Liver (tissue), 9 donors: ENCODE results near the gene ABCD3. TPM values are rescaled to one million over a fixed set of nuclear protein-coding genes. Genes with fewer than 3 reads are reported as not detected.

Source experiments
- DNase-seq: peaks from one replicate; pipeline ENCODE4 v3.0.0-alpha.2; 2017; ENCODE audit warnings: low spot score
- H3K27ac ChIP-seq, 2 donors: one replicate each; pipeline ENCODE4 v1.7.0; 2013; ENCODE audit warnings: inconsistent platforms in 2 of 2, low read length in 2 of 2, control low read depth in 1 of 2, low read depth in 1 of 2, mild to moderate bottlenecking in 1 of 2
- H3K27me3 ChIP-seq, 4 donors: one replicate each; pipeline versions ENCODE4 v1.6.1 to v1.7.0; 2013; ENCODE audit warnings: low read length in 3 of 4, inconsistent platforms in 1 of 4, mild to moderate bottlenecking in 1 of 4, moderate library complexity in 1 of 4; ENCODE audit not compliant: control insufficient read depth in 4 of 4, insufficient read depth in 4 of 4
- H3K36me3 ChIP-seq, 4 donors: one replicate each; pipeline versions ENCODE4 v1.6.1 to v1.7.0; 2013; ENCODE audit warnings: low read length in 3 of 4, mild to moderate bottlenecking in 3 of 4, low read depth in 1 of 4, moderate library complexity in 1 of 4; ENCODE audit not compliant: control insufficient read depth in 4 of 4, insufficient read depth in 3 of 4
- H3K4me1 ChIP-seq, 4 donors: one replicate each; pipeline versions ENCODE4 v1.6.1 to v1.7.0; 2013; ENCODE audit warnings: low read length in 3 of 4, mild to moderate bottlenecking in 3 of 4, moderate library complexity in 1 of 4; ENCODE audit not compliant: control insufficient read depth in 4 of 4, insufficient read depth in 4 of 4
- H3K4me3 ChIP-seq, 3 donors: one replicate each; pipeline versions ENCODE4 v1.6.1 to v1.7.0; 2013; ENCODE audit warnings: low read length in 3 of 3, control low read depth in 1 of 3, low read depth in 1 of 3, mild to moderate bottlenecking in 1 of 3
- H3K9ac ChIP-seq, 2 donors: one replicate each; pipeline ENCODE4 v1.7.0; 2013; ENCODE audit warnings: low read length in 2 of 2, mild to moderate bottlenecking in 2 of 2, moderate library complexity in 2 of 2, control low read depth in 1 of 2, low read depth in 1 of 2
- H3K9me3 ChIP-seq, 4 donors: one replicate each; pipeline versions ENCODE4 v1.6.1 to v1.7.0; 2013; ENCODE audit warnings: low read length in 3 of 4; ENCODE audit not compliant: control insufficient read depth in 4 of 4
- ATF3 ChIP-seq: IDR thresholded peaks from 2 replicates; pipeline ENCODE4 v1.6.1; 2016; ENCODE audit warnings: antibody characterized with exemption
- EGR1 ChIP-seq, 2 donors: IDR thresholded peaks; 2 replicates each; pipeline ENCODE4 v1.6.1; 2016 to 2018; ENCODE audit warnings: antibody characterized with exemption in 2 of 2, low read depth in 2 of 2
- FOXA1 ChIP-seq: IDR thresholded peaks from 2 replicates; pipeline ENCODE4 v1.6.1; 2016; ENCODE audit warnings: antibody characterized with exemption
- FOXA2 ChIP-seq: IDR thresholded peaks from 2 replicates; pipeline ENCODE4 v1.6.1; 2016; ENCODE audit warnings: antibody characterized with exemption
- GABPA ChIP-seq, 2 donors: IDR thresholded peaks in 1 of 2; conservative IDR thresholded peaks in 1 of 2; 2 replicates each; pipeline ENCODE4 v1.6.1; 2016; ENCODE audit warnings: antibody characterized with exemption in 2 of 2, mild to moderate bottlenecking in 1 of 2, moderate library complexity in 1 of 2
- HNF4G ChIP-seq: IDR thresholded peaks from 2 replicates; pipeline ENCODE4 v1.6.1; 2016; ENCODE audit warnings: antibody characterized with exemption
- JUND ChIP-seq, 2 donors: IDR thresholded peaks; 2 replicates each; pipeline ENCODE4 v1.6.1; 2016; ENCODE audit warnings: antibody characterized with exemption in 2 of 2
- NR2F2 ChIP-seq: IDR thresholded peaks from 2 replicates; pipeline ENCODE4 v1.6.1; 2016; ENCODE audit warnings: antibody characterized with exemption
- RAD21 ChIP-seq, 2 donors: IDR thresholded peaks; 2 replicates each; pipeline ENCODE4 v1.6.1; 2016; ENCODE audit warnings: antibody characterized with exemption in 2 of 2, mild to moderate bottlenecking in 2 of 2
- REST ChIP-seq: IDR thresholded peaks from 2 replicates; pipeline ENCODE4 v1.6.1; 2016; ENCODE audit warnings: antibody characterized with exemption, mild to moderate bottlenecking
- RXRA ChIP-seq, 2 donors: IDR thresholded peaks; 2 replicates each; pipeline ENCODE4 v1.6.1; 2017 to 2018; ENCODE audit warnings: antibody characterized with exemption in 2 of 2, mild to moderate bottlenecking in 1 of 2
- SP1 ChIP-seq: IDR thresholded peaks from 2 replicates; pipeline ENCODE4 v1.6.1; 2018; ENCODE audit warnings: antibody characterized with exemption, mild to moderate bottlenecking
- TAF1 ChIP-seq: conservative IDR thresholded peaks from 2 replicates; pipeline ENCODE4 v1.6.1; 2016; ENCODE audit warnings: antibody characterized with exemption, mild to moderate bottlenecking
- YY1 ChIP-seq: IDR thresholded peaks from 2 replicates; pipeline ENCODE4 v1.6.1; 2016; ENCODE audit warnings: antibody characterized with exemption, mild to moderate bottlenecking
- ZBTB33 ChIP-seq: IDR thresholded peaks from 2 replicates; pipeline ENCODE4 v1.6.1; 2016; ENCODE audit warnings: antibody characterized with exemption
- WGBS: extraction: QIAGEN DNeasy Blood & Tissue Kit; methylation state at CpG from one replicate; pipeline ENCODE4 v1.1.7; 2013; 5-methylcytosine and 5-hydroxymethylcytosine counted together
- polyA plus RNA-seq, 2 donors: library from polyadenylated mRNA; stranded (reverse) in 1 of 2; unstranded in 1 of 2; fragments of 200-250 nt in 1 of 2; fragments of >200 nt in 1 of 2; fragmentation: Nextera tagmentation in 1 of 2; extraction: Ambion mirVana in 1 of 2; gene quantifications; one replicate each; pipeline versions ENCODE4 v1.2.1 to v1.2.3, GENCODE V29; 2013 to 2015
- total RNA-seq, 2 donors: library from RNA; depleted of rRNA; stranded (reverse); fragments of >200 nt; gene quantifications; one replicate each; pipeline ENCODE4 v1.2.3, GENCODE V29; 2014
- TF ChIP-seq, protein P1 (sequence below): IDR thresholded peaks from 2 replicates; pipeline ENCODE4 v1.6.1; 2016; ENCODE audit warnings: antibody characterized with exemption
- TF ChIP-seq, protein P2 (sequence below): fragments of 150-350 bp; IDR thresholded peaks from 2 replicates; pipeline ENCODE4 v1.5.1; 2017; ENCODE audit warnings: improper control_type of control experiment, low read depth, low read length; ENCODE audit not compliant: missing input control
- donor health status: healthy.
- donor health status: healthy.
- donor health status: healthy.
- donor health status: healthy.
- donor health status: healthy.

ABCD3 gene
- total and polyA plus RNA-seq, 4 donors = 49.2 to 133 (median 62.5) TPM

GRCh38 chr1:94501935-94502334 lies 83.7 kb downstream of the ABCD3 start:
- DNase-seq = no peak

DNA sequence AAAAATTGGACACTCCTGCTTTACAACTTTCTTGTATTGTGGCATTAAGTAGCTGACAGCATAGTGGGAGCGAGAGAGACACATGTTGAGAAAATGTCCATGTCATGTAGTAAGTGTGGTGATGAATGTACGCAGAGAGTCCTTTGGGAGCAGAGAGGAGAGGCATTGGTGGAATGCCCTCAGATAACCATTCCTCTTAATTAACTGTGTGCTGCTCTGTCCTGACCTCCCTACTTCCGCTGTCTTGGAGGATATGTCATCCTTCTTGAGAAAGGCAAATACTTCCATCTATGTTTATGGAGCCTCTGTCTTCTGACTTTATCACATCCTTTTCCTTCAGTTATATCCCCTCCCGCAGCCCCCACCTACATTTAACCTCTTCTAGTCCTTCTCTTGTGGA lies 85.0 kb downstream of the ABCD3 start:
- H3K4me3 ChIP-seq = no peak overlapping the region
- no peak overlapping the region for H3K27ac ChIP-seq
- no peaks in the 10 kb centered on the region for H3K27me3 ChIP-seq
- TF ChIP-seq NR2F2 (peak; percentile 70), JUND (IDR thresholded peaks at IDR 0.05) (no peak), FOXA2 (no peak), RXRA (IDR thresholded peaks at IDR 0.05) (peak; percentile 18 to 26)
- H3K4me1 ChIP-seq = no peaks in the 10 kb centered on the region
- H3K36me3 ChIP-seq = peaks cover 2 to 45% (median 40%) of the 10 kb centered on the region in 4 donors
- WGBS = 86% methylated on average over 4 of the region's 4 CpGs
- no peaks in the 10 kb centered on the region for H3K9me3 ChIP-seq
- no peak overlapping the region for H3K9ac ChIP-seq
- no peak for DNase-seq

More at GRCh38 chr1:94501935-94502334, 83.7 kb downstream of the ABCD3 start:
- 89% methylated on average over 4 of the region's 4 CpGs for WGBS
- no peaks in the 10 kb centered on the region for H3K4me1 ChIP-seq
- TF ChIP-seq SP1 (no peak), JUND (IDR thresholded peaks at IDR 0.05) (no peak), RXRA (IDR thresholded peaks at IDR 0.05) (no peak)
- TF ChIP-seq, protein P1, sequence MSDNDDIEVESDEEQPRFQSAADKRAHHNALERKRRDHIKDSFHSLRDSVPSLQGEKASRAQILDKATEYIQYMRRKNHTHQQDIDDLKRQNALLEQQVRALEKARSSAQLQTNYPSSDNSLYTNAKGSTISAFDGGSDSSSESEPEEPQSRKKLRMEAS = no peak
- H3K9me3 ChIP-seq = no peaks in the 10 kb centered on the region
- no peak overlapping the region for H3K4me3 ChIP-seq
- H3K27me3 ChIP-seq = no peaks in the 10 kb centered on the region
- H3K36me3 ChIP-seq = peaks cover 2 to 45% (median 40%) of the 10 kb centered on the region in 4 donors
- H3K9ac ChIP-seq = no peak overlapping the region
- H3K27ac ChIP-seq = no peak overlapping the region

DNA sequence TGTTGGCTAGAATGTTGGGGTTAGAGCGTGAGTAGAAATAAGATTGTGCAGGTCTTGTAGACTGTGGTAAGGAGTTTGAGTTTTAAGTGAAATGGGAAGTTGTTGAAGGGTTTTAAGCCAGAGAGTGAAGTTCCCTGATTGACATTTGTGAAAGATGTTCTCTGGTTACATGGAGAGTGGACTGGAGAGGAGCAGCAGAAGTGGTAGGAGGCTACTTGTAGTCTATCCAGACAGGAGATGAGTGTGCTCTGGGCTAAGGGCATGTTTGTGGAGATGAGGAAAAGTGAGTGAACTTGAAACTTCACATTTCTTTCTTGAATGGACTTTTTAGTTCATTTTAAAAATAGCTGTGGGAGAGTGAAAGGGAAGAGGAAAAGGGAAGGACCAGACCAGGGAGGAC lies 86.4 kb downstream of the ABCD3 start:
- H3K9me3 ChIP-seq = no peaks in the 10 kb centered on the region
- peaks cover 2 to 38% (median 31%) of the 10 kb centered on the region in 4 donors for H3K36me3 ChIP-seq
- no peak overlapping the region for H3K9ac ChIP-seq
- no peaks in the 10 kb centered on the region for H3K4me1 ChIP-seq
- H3K27ac ChIP-seq = no peak overlapping the region
- DNase-seq = no peak
- TF ChIP-seq ATF3 (no peak), FOXA1 (no peak), RAD21 (IDR thresholded peaks at IDR 0.05) (no peak), RXRA (IDR thresholded peaks at IDR 0.05) (no peak), NR2F2 (no peak), EGR1 (IDR thresholded peaks at IDR 0.05; ENCODE audit: low read depth in 2 of 2) (no peak), TAF1 (no peak), JUND (IDR thresholded peaks at IDR 0.05) (no peak), YY1 (no peak), REST (no peak), GABPA (IDR thresholded peaks at IDR 0.05 in 1 of 2, conservative IDR thresholded peaks at IDR 0.05 in 1 of 2) (no peak), ZBTB33 (no peak), HNF4G (no peak)
- TF ChIP-seq, protein P2, sequence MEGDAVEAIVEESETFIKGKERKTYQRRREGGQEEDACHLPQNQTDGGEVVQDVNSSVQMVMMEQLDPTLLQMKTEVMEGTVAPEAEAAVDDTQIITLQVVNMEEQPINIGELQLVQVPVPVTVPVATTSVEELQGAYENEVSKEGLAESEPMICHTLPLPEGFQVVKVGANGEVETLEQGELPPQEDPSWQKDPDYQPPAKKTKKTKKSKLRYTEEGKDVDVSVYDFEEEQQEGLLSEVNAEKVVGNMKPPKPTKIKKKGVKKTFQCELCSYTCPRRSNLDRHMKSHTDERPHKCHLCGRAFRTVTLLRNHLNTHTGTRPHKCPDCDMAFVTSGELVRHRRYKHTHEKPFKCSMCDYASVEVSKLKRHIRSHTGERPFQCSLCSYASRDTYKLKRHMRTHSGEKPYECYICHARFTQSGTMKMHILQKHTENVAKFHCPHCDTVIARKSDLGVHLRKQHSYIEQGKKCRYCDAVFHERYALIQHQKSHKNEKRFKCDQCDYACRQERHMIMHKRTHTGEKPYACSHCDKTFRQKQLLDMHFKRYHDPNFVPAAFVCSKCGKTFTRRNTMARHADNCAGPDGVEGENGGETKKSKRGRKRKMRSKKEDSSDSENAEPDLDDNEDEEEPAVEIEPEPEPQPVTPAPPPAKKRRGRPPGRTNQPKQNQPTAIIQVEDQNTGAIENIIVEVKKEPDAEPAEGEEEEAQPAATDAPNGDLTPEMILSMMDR = no peak
- H3K27me3 ChIP-seq = no peaks in the 10 kb centered on the region
- no peak overlapping the region for H3K4me3 ChIP-seq
- 93% methylated on average over 1 of the region's 1 CpG for WGBS
